ENCODE measurements around the gene ESR1. TPM values are rescaled to one million over a fixed set of nuclear protein-coding genes. Genes with fewer than 3 reads are reported as not detected.

The ESR1 gene
- total RNA-seq, 2 experiments from 2014 or later = 0.06 TPM; not detected in 1

DNA sequence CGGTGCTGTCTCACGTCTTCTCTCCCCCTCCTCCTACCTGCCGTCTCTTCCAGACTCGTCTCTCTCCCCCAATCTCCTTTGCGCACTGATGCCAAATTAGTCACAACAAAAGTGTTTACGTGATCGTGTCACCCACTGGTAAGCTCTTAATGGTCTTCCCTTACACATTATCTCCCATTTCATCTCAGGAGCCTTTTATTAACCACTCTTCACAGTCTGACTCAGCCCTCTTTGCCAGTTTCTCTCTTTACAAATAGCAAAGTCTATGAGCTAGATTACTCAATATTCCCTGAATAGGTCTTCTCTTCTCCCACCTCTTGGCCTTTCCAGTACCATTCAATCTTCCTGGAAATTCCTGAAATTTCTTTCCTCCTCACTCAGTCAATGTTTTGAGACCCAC, 247.0 kb downstream of the ESR1 start:
- Histone ChIP-seq H3K9me3 (ENCODE audit: low read length) (no peaks in the 10 kb centered on the region), H3K79me2 (ENCODE audit: insufficient read depth, low read depth, low read length) (no peaks in the 10 kb centered on the region), H4K20me1 (ENCODE audit: insufficient read depth, low read length) (no peaks in the 10 kb centered on the region), H3K36me3 (ENCODE audit: insufficient read depth, low read length) (no peaks in the 10 kb centered on the region), H3K27ac (ENCODE audit: low read depth, low read length, poor library complexity, severe bottlenecking) (no peak overlapping the region), H3K4me1 (ENCODE audit: insufficient read depth, low read length, poor library complexity, severe bottlenecking) (no peaks in the 10 kb centered on the region), H2AFZ (ENCODE audit: low read length) (no peak overlapping the region), H3K4me3 (ENCODE audit: low read depth, low read length, poor library complexity, severe bottlenecking) (no peak overlapping the region), H3K9me2 (ENCODE audit: insufficient read depth, low read length) (no peaks in the 10 kb centered on the region), H3K4me2 (ENCODE audit: low read length) (no peak overlapping the region)
- no TSS peak for BruUV-seq (replicated peaks)
- TF ChIP-seq, protein P1, sequence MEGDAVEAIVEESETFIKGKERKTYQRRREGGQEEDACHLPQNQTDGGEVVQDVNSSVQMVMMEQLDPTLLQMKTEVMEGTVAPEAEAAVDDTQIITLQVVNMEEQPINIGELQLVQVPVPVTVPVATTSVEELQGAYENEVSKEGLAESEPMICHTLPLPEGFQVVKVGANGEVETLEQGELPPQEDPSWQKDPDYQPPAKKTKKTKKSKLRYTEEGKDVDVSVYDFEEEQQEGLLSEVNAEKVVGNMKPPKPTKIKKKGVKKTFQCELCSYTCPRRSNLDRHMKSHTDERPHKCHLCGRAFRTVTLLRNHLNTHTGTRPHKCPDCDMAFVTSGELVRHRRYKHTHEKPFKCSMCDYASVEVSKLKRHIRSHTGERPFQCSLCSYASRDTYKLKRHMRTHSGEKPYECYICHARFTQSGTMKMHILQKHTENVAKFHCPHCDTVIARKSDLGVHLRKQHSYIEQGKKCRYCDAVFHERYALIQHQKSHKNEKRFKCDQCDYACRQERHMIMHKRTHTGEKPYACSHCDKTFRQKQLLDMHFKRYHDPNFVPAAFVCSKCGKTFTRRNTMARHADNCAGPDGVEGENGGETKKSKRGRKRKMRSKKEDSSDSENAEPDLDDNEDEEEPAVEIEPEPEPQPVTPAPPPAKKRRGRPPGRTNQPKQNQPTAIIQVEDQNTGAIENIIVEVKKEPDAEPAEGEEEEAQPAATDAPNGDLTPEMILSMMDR (conservative IDR thresholded peaks at IDR 0.05; ENCODE audit: low read length) = no peak
- TF ChIP-seq EZH2phosphoT487 (IDR thresholded peaks at IDR 0.05; ENCODE audit: borderline replicate concordance, low read depth, low read length) = no peak
- intact Hi-C loops (cut with micrococcal nuclease; ENCODE audit: unreplicated experiment) = no loop called here
- ChIA-PET POLR2A (interaction anchor here (1.2 kb wide), 1 partner anchor 13 kb away, joined by 3 read pairs; no protein-coding TSS in a partner anchor), CTCF (ENCODE audit: unreplicated experiment) (interaction anchor here (0.6 kb wide), 1 partner anchor 15 kb away, joined by 5 read pairs; no protein-coding TSS in a partner anchor)
- no peak for DNase-seq (ENCODE audit: low spot score)

DNA sequence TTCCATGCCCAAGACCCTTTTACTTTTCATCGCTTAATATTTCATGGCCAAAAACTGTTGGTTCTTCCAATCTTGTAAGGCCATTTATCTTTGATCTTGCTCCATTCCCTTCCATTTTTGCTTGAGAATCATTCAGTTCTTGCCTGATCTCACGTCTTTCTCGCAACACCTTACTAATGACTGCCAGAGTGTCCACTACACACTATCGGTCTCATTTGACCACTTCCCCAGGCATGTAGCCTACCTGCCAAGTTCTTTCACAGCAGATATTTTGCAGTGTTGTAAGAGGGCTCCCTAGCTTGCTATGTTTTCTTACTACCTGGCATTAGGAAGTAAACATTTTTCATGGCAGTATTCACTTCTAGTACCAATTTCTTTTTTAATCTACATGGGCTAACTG, 248.0 kb downstream of the ESR1 start:
- Histone ChIP-seq H3K4me3 (ENCODE audit: low read depth, low read length, poor library complexity, severe bottlenecking) (no peak overlapping the region), H3K79me2 (ENCODE audit: insufficient read depth, low read depth, low read length) (no peaks in the 10 kb centered on the region), H3K9me2 (ENCODE audit: insufficient read depth, low read length) (no peaks in the 10 kb centered on the region), H3K4me1 (ENCODE audit: insufficient read depth, low read length, poor library complexity, severe bottlenecking) (no peaks in the 10 kb centered on the region), H3K36me3 (ENCODE audit: insufficient read depth, low read length) (no peaks in the 10 kb centered on the region), H2AFZ (ENCODE audit: low read length) (no peak overlapping the region), H3K9me3 (ENCODE audit: low read length) (no peaks in the 10 kb centered on the region), H4K20me1 (ENCODE audit: insufficient read depth, low read length) (no peaks in the 10 kb centered on the region), H3K4me2 (ENCODE audit: low read length) (no peak overlapping the region), H3K27ac (ENCODE audit: low read depth, low read length, poor library complexity, severe bottlenecking) (no peak overlapping the region)
- no peak for DNase-seq (ENCODE audit: low spot score)
- ChIA-PET POLR2A (interaction anchor here (0.9 kb wide), 1 partner anchor 30 kb away, joined by 3 read pairs; no protein-coding TSS in a partner anchor), CTCF (ENCODE audit: unreplicated experiment) (no interaction called here)
- intact Hi-C loops (cut with micrococcal nuclease; ENCODE audit: unreplicated experiment) = no loop called here
- TF ChIP-seq EZH2phosphoT487 (IDR thresholded peaks at IDR 0.05; ENCODE audit: borderline replicate concordance, low read depth, low read length) = no peak
- TF ChIP-seq, protein P1 (conservative IDR thresholded peaks at IDR 0.05; ENCODE audit: low read length) = no peak
- BruUV-seq (replicated peaks) = no TSS peak

DNA sequence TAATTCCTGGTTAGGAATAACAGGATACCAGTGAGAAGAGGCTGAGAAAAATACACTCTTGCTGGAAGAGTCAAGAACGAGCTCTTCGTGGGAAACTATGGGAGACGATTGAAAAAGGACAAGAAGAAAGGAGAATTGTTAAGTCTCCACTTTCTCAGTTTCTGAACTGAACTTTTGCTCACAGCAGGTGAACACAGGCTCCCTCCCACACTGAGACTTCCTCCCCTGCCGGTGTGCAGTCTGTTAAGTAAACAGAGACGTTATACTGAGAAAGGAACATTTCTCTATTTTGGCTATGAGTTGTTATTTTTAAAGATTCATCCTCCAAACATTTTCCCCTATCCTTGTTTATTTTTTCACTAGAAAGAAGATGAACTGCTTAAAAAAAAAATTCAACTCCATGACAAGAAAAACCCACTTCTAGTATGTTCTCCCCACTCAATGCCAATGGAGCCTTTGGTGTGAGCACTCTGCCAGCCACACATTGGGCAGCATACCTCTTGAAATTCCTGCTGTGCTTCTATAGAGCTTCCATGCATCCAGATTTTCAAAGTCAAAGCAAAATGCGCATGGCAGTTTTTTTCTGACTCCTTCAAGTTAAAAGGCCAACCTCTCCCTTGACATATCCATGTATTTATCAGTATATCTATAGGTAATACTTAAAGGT, 250.5 kb downstream of the ESR1 start:
- Histone ChIP-seq H3K27ac (ENCODE audit: low read depth, low read length, poor library complexity, severe bottlenecking) (no peak overlapping the region), H3K4me1 (ENCODE audit: insufficient read depth, low read length, poor library complexity, severe bottlenecking) (no peaks in the 10 kb centered on the region), H3K9me2 (ENCODE audit: insufficient read depth, low read length) (no peaks in the 10 kb centered on the region), H3K79me2 (ENCODE audit: insufficient read depth, low read depth, low read length) (no peaks in the 10 kb centered on the region), H4K20me1 (ENCODE audit: insufficient read depth, low read length) (no peaks in the 10 kb centered on the region), H2AFZ (ENCODE audit: low read length) (no peak overlapping the region), H3K9me3 (ENCODE audit: low read length) (no peaks in the 10 kb centered on the region), H3K4me3 (ENCODE audit: low read depth, low read length, poor library complexity, severe bottlenecking) (no peak overlapping the region), H3K36me3 (ENCODE audit: insufficient read depth, low read length) (no peaks in the 10 kb centered on the region), H3K4me2 (ENCODE audit: low read length) (no peak overlapping the region)
- intact Hi-C loops (cut with micrococcal nuclease; ENCODE audit: unreplicated experiment) = no loop called here
- DNase-seq (ENCODE audit: low spot score) = no peak
- POLR2A ChIA-PET = no interaction called here
- TF ChIP-seq, protein P1 (conservative IDR thresholded peaks at IDR 0.05; ENCODE audit: low read length) = no peak
- TF ChIP-seq EZH2phosphoT487 (IDR thresholded peaks at IDR 0.05; ENCODE audit: borderline replicate concordance, low read depth, low read length) = no peak
- CTCF ChIA-PET (ENCODE audit: unreplicated experiment) = no interaction called here
- BruUV-seq (replicated peaks) = no TSS peak
